CD4-positive, CD25-positive, alpha-beta regulatory T cell (primary cell): ENCODE results near the gene TRUB2. TPM values are rescaled to one million over a fixed set of nuclear protein-coding genes. Genes with fewer than 3 reads are reported as not detected.
A peak's percentile ranks its signal among the peaks of the same experiment; 100 is the strongest.

Experiments used
- ATAC-seq, 2 donors: fragments of 150-1000 bp; cut with Tn5 transposase; one replicate each; pipeline ENCODE4 v1.10.0; 2021; ENCODE audit warnings: low read depth in 2 of 2, moderate number of reproducible peaks in 2 of 2, moderate library complexity in 1 of 2
- DNase-seq, 3 donors: peaks; one replicate each; pipeline versions ENCODE4 v3.0.0 to v3.0.0-alpha.2; 2012 to 2022; ENCODE audit warnings: mixed read lengths in 1 of 3
- H3K27ac ChIP-seq: one replicate; pipeline ENCODE4 v1.7.0; 2013; ENCODE audit warnings: mild to moderate bottlenecking, low read length; ENCODE audit not compliant: insufficient read depth, poor library complexity, severe bottlenecking
- H3K27me3 ChIP-seq: one replicate; pipeline ENCODE4 v1.7.0; 2013; ENCODE audit warnings: low read length; ENCODE audit not compliant: control insufficient read depth, insufficient read depth
- H3K36me3 ChIP-seq: one replicate; pipeline ENCODE4 v1.7.0; 2013; ENCODE audit warnings: mild to moderate bottlenecking, low read length, moderate library complexity; ENCODE audit not compliant: control insufficient read depth, insufficient read depth
- H3K4me1 ChIP-seq: 2 replicates; pipeline ENCODE4 v1.7.0; 2013; ENCODE audit warnings: mild to moderate bottlenecking, low read length; ENCODE audit not compliant: insufficient read depth, control insufficient read depth, poor library complexity, severe bottlenecking
- H3K4me3 ChIP-seq: one replicate; pipeline ENCODE4 v1.7.0; 2013; ENCODE audit warnings: low read depth, mild to moderate bottlenecking, low read length, moderate library complexity
- H3K9me3 ChIP-seq, 2 experiments: 1 replicate in 1 of 2; 2 replicates in 1 of 2; pipeline ENCODE4 v1.7.0; 2013; ENCODE audit warnings: low read length in 2 of 2, mild to moderate bottlenecking in 1 of 2, moderate library complexity in 1 of 2; ENCODE audit not compliant: control insufficient read depth in 2 of 2
- H3K27ac Mint-ChIP-seq, 3 donors: one replicate each; pipeline ENCODE4 v1.8.0; 2020 to 2022; ENCODE audit warnings: mild to moderate bottlenecking in 3 of 3, mixed read lengths in 3 of 3, moderate library complexity in 2 of 3
- H3K27me3 Mint-ChIP-seq: one replicate; pipeline ENCODE4 v1.8.0; 2022; ENCODE audit warnings: mild to moderate bottlenecking, mixed read lengths
- H3K36me3 Mint-ChIP-seq: one replicate; pipeline ENCODE4 v1.8.0; 2020; ENCODE audit warnings: mixed read lengths
- H3K4me1 Mint-ChIP-seq, 4 donors: one replicate each; pipeline ENCODE4 v1.8.0; 2020 to 2022; ENCODE audit warnings: mixed read lengths in 4 of 4, mild to moderate bottlenecking in 1 of 4
- H3K4me3 Mint-ChIP-seq, 4 donors: one replicate each; pipeline ENCODE4 v1.8.0; 2020 to 2022; ENCODE audit warnings: mild to moderate bottlenecking in 4 of 4, mixed read lengths in 4 of 4, moderate library complexity in 3 of 4
- H3K9me3 Mint-ChIP-seq, 7 donors: one replicate each; pipeline ENCODE4 v1.8.0; 2020 to 2022; ENCODE audit warnings: mixed read lengths in 7 of 7, mild to moderate bottlenecking in 3 of 7, moderate library complexity in 2 of 7
- polyA plus RNA-seq, 4 donors: library from polyadenylated mRNA; unstranded; fragments of 300-500 nt; fragmentation: Illumina TruSeq; gene quantifications; one replicate each; pipeline ENCODE4 v1.2.3, GENCODE V29; 2021
- total RNA-seq: library from RNA; stranded (reverse); gene quantifications from one replicate; pipeline ENCODE4 v1.2.3, GENCODE V29; 2022

The TRUB2 gene
- total and polyA plus RNA-seq, 5 donors from 2014 or later = 8.2 to 26.8 (median 23.5) TPM

DNA sequence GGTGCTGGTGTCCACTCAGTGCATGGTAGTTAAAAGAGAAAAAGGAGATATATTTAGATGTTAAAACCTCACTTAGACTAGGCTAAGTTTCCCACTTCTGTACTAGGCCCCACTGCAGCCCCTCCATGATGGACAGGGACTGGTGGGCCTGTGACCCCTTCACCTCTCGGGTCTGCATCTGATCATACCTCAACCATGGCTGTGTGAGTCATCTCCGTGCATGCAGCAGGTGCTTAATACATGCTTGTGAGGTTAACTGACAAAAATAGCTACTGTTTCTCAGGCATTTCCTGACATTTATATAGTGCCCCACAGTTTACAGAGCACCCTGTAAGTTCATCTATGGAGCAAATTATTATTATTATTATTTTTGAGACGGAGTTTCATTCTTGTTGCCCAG lies 40.5 kb upstream of the TRUB2 start:
- H3K27ac ChIP-seq = no peak overlapping the region
- H3K4me3 ChIP-seq = no peak overlapping the region
- peaks cover 4% of the 10 kb centered on the region for H3K27me3 Mint-ChIP-seq
- H3K4me1 ChIP-seq = peaks cover 16% of the 10 kb centered on the region
- peak overlapping the region in 1 of 4 donors; percentile 80 for H3K4me3 Mint-ChIP-seq
- ATAC-seq = no peak
- H3K9me3 Mint-ChIP-seq = peaks cover 0 to 3% (median 0%) of the 10 kb centered on the region in 7 donors
- H3K27me3 ChIP-seq = no peaks in the 10 kb centered on the region
- H3K4me1 Mint-ChIP-seq = peaks cover 0 to 20% (median 9%) of the 10 kb centered on the region in 4 donors
- H3K27ac Mint-ChIP-seq = no peak overlapping the region
- H3K36me3 Mint-ChIP-seq = no peaks in the 10 kb centered on the region
- H3K36me3 ChIP-seq = no peaks in the 10 kb centered on the region
- H3K9me3 ChIP-seq = no peaks in the 10 kb centered on the region
- DNase-seq = no peak

DNA sequence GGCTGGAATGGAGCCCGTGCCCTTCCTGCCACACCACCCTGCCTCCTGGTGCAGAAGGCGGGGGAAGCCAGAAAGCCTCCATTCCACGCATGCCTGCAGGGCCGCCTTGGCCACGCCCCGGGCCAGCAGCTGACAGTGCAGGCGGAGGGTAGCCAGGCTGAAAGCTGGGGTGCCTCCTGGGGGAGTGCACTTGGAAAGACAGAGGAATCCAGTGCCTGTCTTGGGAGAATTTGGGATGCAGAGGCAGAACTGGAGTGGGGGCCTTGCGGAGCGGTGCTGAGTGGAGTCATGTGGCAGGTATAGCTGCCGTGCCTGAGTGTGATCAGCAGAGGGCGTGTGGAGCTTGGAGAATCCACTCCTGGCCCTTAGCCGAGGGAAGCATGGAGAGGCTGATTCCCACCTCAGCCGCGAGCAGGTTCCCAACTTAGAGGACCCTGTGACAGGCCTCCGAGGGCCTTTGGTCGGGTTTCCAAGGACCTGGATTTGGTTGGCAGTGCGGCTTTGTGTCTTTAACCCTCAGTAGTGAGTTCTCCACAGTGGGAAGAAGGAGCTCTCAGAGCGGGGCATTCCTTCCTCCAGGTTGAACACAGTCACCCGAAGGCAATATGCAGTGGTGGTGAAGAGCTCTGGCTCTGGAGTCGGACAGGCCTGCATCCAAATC lies 39.9 kb upstream of the TRUB2 start:
- Histone ChIP-seq H3K9me3 (no peaks in the 10 kb centered on the region), H3K27ac (peak overlapping the region; percentile 15), H3K27me3 (no peaks in the 10 kb centered on the region), H3K4me3 (peak overlapping the region; percentile 58), H3K4me1 (peaks cover 16% of the 10 kb centered on the region), H3K36me3 (no peaks in the 10 kb centered on the region)
- Mint-ChIP-seq H3K4me1 (peaks cover 0 to 20% (median 9%) of the 10 kb centered on the region in 4 donors), H3K9me3 (peaks cover 0 to 2% (median 0%) of the 10 kb centered on the region in 7 donors), H3K27me3 (peaks cover 4% of the 10 kb centered on the region), H3K27ac (peak overlapping the region in 1 of 3 donors; percentile 59), H3K4me3 (peak overlapping the region; percentile 80 to 92 (median 84)), H3K36me3 (no peaks in the 10 kb centered on the region)
- ATAC-seq = peak; percentile 84
- DNase-seq = peak; percentile 52 to 70 (median 63)

DNA sequence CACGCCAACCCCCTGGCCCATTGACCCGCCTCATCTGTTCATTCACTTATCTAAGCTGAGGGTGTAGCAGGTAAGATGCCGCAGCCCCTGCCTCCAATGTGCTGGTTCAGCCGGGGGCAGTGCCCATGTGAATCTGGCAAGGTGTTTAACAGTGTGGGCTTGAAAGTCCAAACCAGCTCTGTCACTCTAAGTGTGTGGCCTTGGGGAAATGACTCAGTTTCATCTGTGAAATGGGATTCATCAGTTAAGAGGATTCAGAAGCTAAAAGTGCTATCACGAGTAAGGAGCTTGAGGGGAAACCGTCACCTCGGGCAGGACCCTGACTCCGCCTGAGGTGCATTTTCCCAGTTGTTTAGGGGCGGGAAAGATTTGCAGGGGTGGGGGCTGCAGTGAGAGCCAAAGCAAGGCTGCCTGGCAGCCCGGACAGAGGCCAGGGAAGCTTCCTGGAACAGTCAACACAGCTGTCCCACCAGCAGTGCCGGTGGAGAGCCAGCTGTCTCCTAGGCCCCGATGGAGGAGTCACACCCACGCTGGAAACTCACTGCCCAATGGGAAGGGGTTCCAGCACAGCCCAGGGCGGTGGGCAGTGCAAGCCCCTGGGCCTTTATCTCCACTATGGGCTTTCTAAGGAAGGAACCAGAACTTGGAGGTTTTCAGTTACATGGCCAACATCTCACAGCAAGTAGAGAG lies 39.2 kb upstream of the TRUB2 start:
- H3K27ac Mint-ChIP-seq = peak overlapping the region in 2 of 3 donors; percentile 69 to 86
- H3K36me3 Mint-ChIP-seq = no peaks in the 10 kb centered on the region
- H3K4me1 Mint-ChIP-seq = peaks cover 0 to 20% (median 9%) of the 10 kb centered on the region in 4 donors
- DNase-seq (no peak), ATAC-seq (no peak)
- peak overlapping the region; percentile 15 for H3K27ac ChIP-seq
- no peaks in the 10 kb centered on the region for H3K36me3 ChIP-seq
- H3K4me3 Mint-ChIP-seq = peak overlapping the region; percentile 80 to 92 (median 84)
- H3K27me3 Mint-ChIP-seq = peaks cover 4% of the 10 kb centered on the region
- no peaks in the 10 kb centered on the region for H3K27me3 ChIP-seq
- H3K9me3 ChIP-seq = no peaks in the 10 kb centered on the region
- H3K4me1 ChIP-seq = peaks cover 16% of the 10 kb centered on the region
- H3K9me3 Mint-ChIP-seq = peaks cover 0 to 1% (median 0%) of the 10 kb centered on the region in 7 donors
- no peak overlapping the region for H3K4me3 ChIP-seq

DNA sequence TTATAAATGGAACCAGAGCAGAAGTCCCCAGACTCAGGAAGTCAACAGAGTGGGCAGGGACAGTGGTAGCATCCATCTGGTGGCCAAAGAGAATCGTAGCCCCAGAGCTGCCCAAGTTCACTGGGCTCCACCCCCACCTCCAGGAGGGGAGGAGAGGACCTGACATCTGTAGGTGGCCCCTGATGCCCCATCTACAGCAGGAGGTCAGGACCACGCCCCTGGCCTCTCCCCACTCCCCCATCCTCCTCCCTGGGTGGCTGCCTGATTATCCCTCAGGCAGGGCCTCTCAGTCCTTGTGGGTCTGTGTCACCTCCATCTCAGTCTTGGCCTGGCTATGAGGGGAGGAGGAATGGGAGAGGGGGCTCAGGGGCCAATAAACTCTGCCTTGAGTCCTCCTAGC lies 38.6 kb upstream of the TRUB2 start:
- Mint-ChIP-seq H3K36me3 (peaks cover 4% of the 10 kb centered on the region), H3K9me3 (peaks cover 0 to 1% (median 0%) of the 10 kb centered on the region in 7 donors), H3K4me1 (peaks cover 0 to 20% (median 9%) of the 10 kb centered on the region in 4 donors), H3K27me3 (peaks cover 4% of the 10 kb centered on the region), H3K4me3 (peak overlapping the region in 1 of 4 donors; percentile 32), H3K27ac (no peak overlapping the region)
- H3K27ac ChIP-seq = no peak overlapping the region
- peaks cover 6% of the 10 kb centered on the region for H3K36me3 ChIP-seq
- H3K9me3 ChIP-seq = no peaks in the 10 kb centered on the region
- H3K4me1 ChIP-seq = peaks cover 16% of the 10 kb centered on the region
- no peaks in the 10 kb centered on the region for H3K27me3 ChIP-seq
- DNase-seq (no peak), ATAC-seq (no peak)
- no peak overlapping the region for H3K4me3 ChIP-seq

DNA sequence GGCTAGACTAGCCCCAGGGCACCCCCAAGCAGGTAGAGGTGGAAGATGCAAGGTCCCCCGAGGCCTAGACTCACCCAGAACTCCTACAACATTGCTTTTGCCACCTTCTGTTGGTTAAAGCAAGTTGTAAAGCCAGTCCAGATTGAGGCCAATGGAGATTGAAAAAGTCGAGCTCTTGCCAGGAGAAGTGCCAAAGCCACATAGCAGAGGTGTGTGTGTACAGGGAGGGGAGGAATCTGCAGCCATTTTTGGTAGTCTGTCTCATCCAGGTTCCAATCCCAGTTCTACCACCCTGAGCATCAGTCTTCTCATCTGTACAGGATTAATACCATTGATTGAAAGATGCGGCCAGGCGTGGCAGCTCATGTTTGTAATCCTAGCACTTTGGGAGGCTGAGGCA lies 36.6 kb upstream of the TRUB2 start:
- H3K9me3 ChIP-seq = no peaks in the 10 kb centered on the region
- Mint-ChIP-seq H3K27me3 (no peaks in the 10 kb centered on the region), H3K4me3 (no peak overlapping the region), H3K36me3 (peaks cover 6% of the 10 kb centered on the region), H3K4me1 (peaks cover 0 to 12% (median 6%) of the 10 kb centered on the region in 4 donors), H3K27ac (no peak overlapping the region), H3K9me3 (peaks cover 0 to 1% (median 0%) of the 10 kb centered on the region in 7 donors)
- no peak overlapping the region for H3K4me3 ChIP-seq
- DNase-seq (no peak), ATAC-seq (no peak)
- H3K4me1 ChIP-seq = peaks cover 9% of the 10 kb centered on the region
- H3K36me3 ChIP-seq = peaks cover 6% of the 10 kb centered on the region
- no peak overlapping the region for H3K27ac ChIP-seq
- no peaks in the 10 kb centered on the region for H3K27me3 ChIP-seq

DNA sequence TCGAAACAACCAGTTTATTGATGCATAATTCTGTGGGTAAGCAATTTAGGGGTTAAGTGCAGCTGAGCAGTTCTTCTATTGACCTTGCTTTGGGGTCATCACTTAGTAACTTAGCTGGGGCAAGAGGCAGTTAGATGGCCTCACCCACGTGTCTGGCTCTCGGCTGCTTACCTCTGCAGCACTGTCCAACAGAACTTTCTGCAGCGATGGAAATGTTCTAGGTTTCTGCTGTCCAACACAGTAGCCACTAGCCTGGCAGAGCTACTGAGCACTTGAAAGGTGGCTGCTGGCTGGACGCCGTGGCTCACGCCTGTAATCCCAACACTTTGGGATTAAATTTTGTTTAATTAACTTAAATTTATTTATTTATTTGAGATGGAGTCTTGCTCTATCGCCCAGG lies 35.8 kb upstream of the TRUB2 start:
- Mint-ChIP-seq H3K9me3 (peaks cover 0 to 1% (median 0%) of the 10 kb centered on the region in 7 donors), H3K36me3 (peaks cover 6% of the 10 kb centered on the region), H3K4me3 (no peak overlapping the region), H3K27me3 (no peaks in the 10 kb centered on the region), H3K27ac (no peak overlapping the region), H3K4me1 (peaks cover 0 to 12% (median 6%) of the 10 kb centered on the region in 4 donors)
- DNase-seq (no peak), ATAC-seq (no peak)
- peaks cover 9% of the 10 kb centered on the region for H3K4me1 ChIP-seq
- H3K36me3 ChIP-seq = peaks cover 6% of the 10 kb centered on the region
- no peaks in the 10 kb centered on the region for H3K9me3 ChIP-seq
- H3K4me3 ChIP-seq = no peak overlapping the region
- H3K27me3 ChIP-seq = no peaks in the 10 kb centered on the region
- H3K27ac ChIP-seq = no peak overlapping the region

DNA sequence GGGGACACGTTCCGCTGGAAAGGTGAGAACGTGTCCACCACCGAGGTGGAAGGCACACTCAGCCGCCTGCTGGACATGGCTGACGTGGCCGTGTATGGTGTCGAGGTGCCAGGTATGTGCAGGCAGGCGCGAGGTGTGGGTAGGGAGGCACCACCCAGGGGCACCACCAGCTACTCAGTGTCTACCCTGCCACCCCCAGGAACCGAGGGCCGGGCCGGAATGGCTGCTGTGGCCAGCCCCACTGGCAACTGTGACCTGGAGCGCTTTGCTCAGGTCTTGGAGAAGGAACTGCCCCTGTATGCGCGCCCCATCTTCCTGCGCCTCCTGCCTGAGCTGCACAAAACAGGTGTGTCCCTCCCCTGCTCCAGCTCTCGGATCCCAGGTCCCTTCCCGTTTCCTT lies 33.2 kb upstream of the TRUB2 start:
- Mint-ChIP-seq H3K4me1 (no peaks in the 10 kb centered on the region), H3K4me3 (no peak overlapping the region), H3K9me3 (no peaks in the 10 kb centered on the region), H3K27ac (no peak overlapping the region), H3K36me3 (peaks cover 12% of the 10 kb centered on the region), H3K27me3 (no peaks in the 10 kb centered on the region)
- Histone ChIP-seq H3K4me3 (no peak overlapping the region), H3K27ac (no peak overlapping the region), H3K27me3 (no peaks in the 10 kb centered on the region), H3K36me3 (peaks cover 7% of the 10 kb centered on the region), H3K9me3 (no peaks in the 10 kb centered on the region), H3K4me1 (no peaks in the 10 kb centered on the region)
- ATAC-seq (no peak), DNase-seq (no peak)
